ENCODE results near the gene SLC39A13. TPM values are rescaled to one million over a fixed set of nuclear protein-coding genes. Genes with fewer than 3 reads are reported as not detected.

Gene SLC39A13
- total and polyA plus RNA-seq, 2 donors (not counting 1 experiment from before 2014, with no cell fraction given) = 62.9 to 88.7 TPM

DNA sequence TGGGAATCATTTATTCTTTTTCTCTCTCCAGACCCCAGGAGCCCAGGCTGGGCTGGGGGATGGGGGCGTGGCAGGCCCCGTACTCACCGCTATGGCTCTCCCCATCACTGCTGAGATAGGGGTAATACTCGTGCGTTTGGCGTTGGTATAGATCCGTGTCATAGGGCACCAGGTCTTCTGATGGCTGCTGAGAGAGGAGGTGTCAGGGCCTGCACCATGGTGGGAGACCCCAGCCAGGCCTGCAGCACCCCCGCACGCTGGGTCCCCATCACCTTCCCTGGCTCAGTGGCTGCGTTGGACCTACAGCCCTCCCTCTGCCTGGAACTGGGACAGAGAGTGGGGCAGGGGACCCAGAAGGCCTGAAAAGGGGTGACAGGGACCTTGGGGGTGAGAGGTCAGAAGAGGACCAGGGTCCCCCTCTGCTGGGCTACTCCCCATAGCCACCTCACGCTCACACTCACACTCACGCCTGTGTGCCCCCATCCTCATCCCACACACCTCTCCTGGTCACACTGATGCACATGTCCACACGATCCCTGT lies 32.8 kb upstream of the SLC39A13 start:
- H3K27ac ChIP-seq (ENCODE audit: insufficient read depth, low read length) = no peak overlapping the region
- no peak overlapping the region for H3K9ac ChIP-seq (ENCODE audit: insufficient read depth, low read length)
- no peaks in the 10 kb centered on the region for H4K20me1 ChIP-seq (ENCODE audit: control insufficient read depth, extremely low read depth, insufficient read depth, low read length)
- no peaks in the 10 kb centered on the region for H3K79me2 ChIP-seq (ENCODE audit: control insufficient read depth, insufficient read depth, low read length)
- H2AFZ ChIP-seq (ENCODE audit: low read length) = no peak overlapping the region
- no peak overlapping the region for H3K4me3 ChIP-seq (replicated peaks in 1 of 4; ENCODE audit: control extremely low read depth in 1 of 4, insufficient read depth in 1 of 4, low read depth in 3 of 4, low read length in 4 of 4)
- no peaks in the 10 kb centered on the region for H3K36me3 ChIP-seq (ENCODE audit: control insufficient read depth, insufficient read depth, low read length)
- no peaks in the 10 kb centered on the region for H3K27me3 ChIP-seq (ENCODE audit: control insufficient read depth, insufficient read depth, low read length)
- TF ChIP-seq EZH2 (IDR thresholded peaks at IDR 0.05; ENCODE audit: low read length, missing control alignments) = no peak
- TF ChIP-seq, protein P1, sequence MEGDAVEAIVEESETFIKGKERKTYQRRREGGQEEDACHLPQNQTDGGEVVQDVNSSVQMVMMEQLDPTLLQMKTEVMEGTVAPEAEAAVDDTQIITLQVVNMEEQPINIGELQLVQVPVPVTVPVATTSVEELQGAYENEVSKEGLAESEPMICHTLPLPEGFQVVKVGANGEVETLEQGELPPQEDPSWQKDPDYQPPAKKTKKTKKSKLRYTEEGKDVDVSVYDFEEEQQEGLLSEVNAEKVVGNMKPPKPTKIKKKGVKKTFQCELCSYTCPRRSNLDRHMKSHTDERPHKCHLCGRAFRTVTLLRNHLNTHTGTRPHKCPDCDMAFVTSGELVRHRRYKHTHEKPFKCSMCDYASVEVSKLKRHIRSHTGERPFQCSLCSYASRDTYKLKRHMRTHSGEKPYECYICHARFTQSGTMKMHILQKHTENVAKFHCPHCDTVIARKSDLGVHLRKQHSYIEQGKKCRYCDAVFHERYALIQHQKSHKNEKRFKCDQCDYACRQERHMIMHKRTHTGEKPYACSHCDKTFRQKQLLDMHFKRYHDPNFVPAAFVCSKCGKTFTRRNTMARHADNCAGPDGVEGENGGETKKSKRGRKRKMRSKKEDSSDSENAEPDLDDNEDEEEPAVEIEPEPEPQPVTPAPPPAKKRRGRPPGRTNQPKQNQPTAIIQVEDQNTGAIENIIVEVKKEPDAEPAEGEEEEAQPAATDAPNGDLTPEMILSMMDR (conservative IDR thresholded peaks at IDR 0.05 in 1 of 2, IDR thresholded peaks at IDR 0.05 in 1 of 2; ENCODE audit: low read depth in 1 of 2, low read length in 2 of 2) = no peak
- H3K9me3 ChIP-seq (ENCODE audit: control insufficient read depth, insufficient read depth, low read depth, low read length) = no peaks in the 10 kb centered on the region
- H3K4me2 ChIP-seq (ENCODE audit: extremely low read depth, insufficient read depth, low read length) = no peak overlapping the region
- no peak for DNase-seq (ENCODE audit: low read depth in 2 of 2)
- no peaks in the 10 kb centered on the region for H3K4me1 ChIP-seq (ENCODE audit: control insufficient read depth, extremely low read depth, insufficient read depth, low read length)

DNA sequence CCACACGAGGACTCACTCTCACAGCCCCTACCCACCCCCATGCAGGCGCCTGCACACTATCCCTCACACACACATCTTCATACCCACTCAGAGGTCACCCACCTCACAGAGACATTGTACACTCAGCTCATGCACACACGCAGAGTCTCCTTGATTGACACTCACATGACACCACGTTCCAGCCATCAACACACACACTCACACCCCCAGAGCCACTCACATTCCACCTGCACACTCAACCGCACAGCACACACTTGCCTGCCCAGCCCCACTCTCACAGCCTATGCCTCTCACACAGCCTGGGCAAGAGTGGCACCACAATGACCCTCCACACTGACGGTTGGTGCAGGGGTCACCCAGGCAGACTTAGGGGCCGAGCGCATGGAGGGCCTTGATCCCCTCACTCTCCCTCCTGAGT lies 32.3 kb upstream of the SLC39A13 start:
- Histone ChIP-seq H3K27me3 (ENCODE audit: control insufficient read depth, insufficient read depth, low read length) (no peaks in the 10 kb centered on the region), H3K79me2 (ENCODE audit: control insufficient read depth, insufficient read depth, low read length) (no peaks in the 10 kb centered on the region), H3K27ac (ENCODE audit: insufficient read depth, low read length) (no peak overlapping the region), H2AFZ (ENCODE audit: low read length) (no peak overlapping the region), H3K9ac (ENCODE audit: insufficient read depth, low read length) (no peak overlapping the region), H3K4me1 (ENCODE audit: control insufficient read depth, extremely low read depth, insufficient read depth, low read length) (no peaks in the 10 kb centered on the region), H3K9me3 (ENCODE audit: control insufficient read depth, insufficient read depth, low read depth, low read length) (no peaks in the 10 kb centered on the region), H3K4me3 (replicated peaks in 1 of 4; ENCODE audit: control extremely low read depth in 1 of 4, insufficient read depth in 1 of 4, low read depth in 3 of 4, low read length in 4 of 4) (no peak overlapping the region), H3K4me2 (ENCODE audit: extremely low read depth, insufficient read depth, low read length) (no peak overlapping the region), H3K36me3 (ENCODE audit: control insufficient read depth, insufficient read depth, low read length) (no peaks in the 10 kb centered on the region), H4K20me1 (ENCODE audit: control insufficient read depth, extremely low read depth, insufficient read depth, low read length) (no peaks in the 10 kb centered on the region)
- DNase-seq (ENCODE audit: low read depth in 2 of 2) = no peak
- TF ChIP-seq, protein P1 (conservative IDR thresholded peaks at IDR 0.05 in 1 of 2, IDR thresholded peaks at IDR 0.05 in 1 of 2; ENCODE audit: low read depth in 1 of 2, low read length in 2 of 2) = no peak
- TF ChIP-seq EZH2 (IDR thresholded peaks at IDR 0.05; ENCODE audit: low read length, missing control alignments) = no peak

DNA sequence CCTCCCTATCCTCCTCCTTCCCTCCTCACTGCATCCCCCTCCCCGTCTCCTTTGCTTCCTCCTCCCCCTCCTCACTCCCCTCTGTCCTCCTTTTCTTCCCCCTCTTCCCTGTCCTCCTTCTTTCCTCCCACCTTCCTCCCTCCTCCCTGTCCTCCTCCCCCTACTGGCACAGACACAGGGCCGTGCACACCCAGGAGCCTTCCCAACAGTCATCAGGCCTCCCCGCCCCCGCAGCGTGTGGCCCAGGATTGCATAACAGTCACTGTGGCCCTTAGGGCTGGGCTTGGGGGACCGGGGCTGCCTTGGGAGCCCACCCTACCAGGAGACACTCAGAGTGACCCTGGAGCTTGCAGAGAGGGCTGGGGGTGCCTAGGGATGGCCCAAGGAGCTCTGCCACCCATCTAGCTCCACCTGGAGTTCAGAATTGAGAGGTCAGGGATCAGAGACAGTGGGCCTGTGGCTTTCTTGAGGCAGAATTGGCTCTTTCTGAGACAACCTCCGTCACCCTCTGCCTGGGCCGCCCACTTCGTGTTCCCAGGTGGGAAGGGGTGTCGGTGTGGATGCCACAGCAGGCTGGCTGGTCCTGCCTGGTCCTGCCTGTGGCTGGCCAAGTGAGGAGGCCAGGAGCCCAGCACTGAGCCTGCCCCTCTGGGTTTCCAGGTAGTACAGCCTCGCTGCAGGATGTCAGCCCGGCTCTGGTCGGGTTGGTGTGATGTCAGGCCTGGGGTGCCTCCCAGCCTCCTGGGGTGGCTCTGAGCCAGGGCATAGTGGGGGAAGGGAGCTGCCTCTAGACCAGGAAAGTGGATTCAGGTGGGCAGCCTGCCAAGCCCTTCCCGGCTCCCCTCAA lies 31.6 kb upstream of the SLC39A13 start:
- no peaks in the 10 kb centered on the region for H3K9me3 ChIP-seq (ENCODE audit: control insufficient read depth, insufficient read depth, low read depth, low read length)
- H2AFZ ChIP-seq (ENCODE audit: low read length) = no peak overlapping the region
- no peak for TF ChIP-seq EZH2 (IDR thresholded peaks at IDR 0.05; ENCODE audit: low read length, missing control alignments)
- TF ChIP-seq, protein P1 (conservative IDR thresholded peaks at IDR 0.05 in 1 of 2, IDR thresholded peaks at IDR 0.05 in 1 of 2; ENCODE audit: low read depth in 1 of 2, low read length in 2 of 2) = no peak
- no peaks in the 10 kb centered on the region for H3K27me3 ChIP-seq (ENCODE audit: control insufficient read depth, insufficient read depth, low read length)
- H3K4me2 ChIP-seq (ENCODE audit: extremely low read depth, insufficient read depth, low read length) = no peak overlapping the region
- no peak for DNase-seq (ENCODE audit: low read depth in 2 of 2)
- no peaks in the 10 kb centered on the region for H3K36me3 ChIP-seq (ENCODE audit: control insufficient read depth, insufficient read depth, low read length)
- H3K9ac ChIP-seq (ENCODE audit: insufficient read depth, low read length) = no peak overlapping the region
- H4K20me1 ChIP-seq (ENCODE audit: control insufficient read depth, extremely low read depth, insufficient read depth, low read length) = no peaks in the 10 kb centered on the region
- H3K4me1 ChIP-seq (ENCODE audit: control insufficient read depth, extremely low read depth, insufficient read depth, low read length) = no peaks in the 10 kb centered on the region
- no peaks in the 10 kb centered on the region for H3K79me2 ChIP-seq (ENCODE audit: control insufficient read depth, insufficient read depth, low read length)
- H3K27ac ChIP-seq (ENCODE audit: insufficient read depth, low read length) = no peak overlapping the region
- H3K4me3 ChIP-seq (replicated peaks in 1 of 4; ENCODE audit: control extremely low read depth in 1 of 4, insufficient read depth in 1 of 4, low read depth in 3 of 4, low read length in 4 of 4) = no peak overlapping the region

Measured in fibroblast of lung (primary cell).